Sciatic nerve (tissue), 2 donors: Measurements from ENCODE around the gene ZDHHC11B. TPM values are rescaled to one million over a fixed set of nuclear protein-coding genes. Genes with fewer than 3 reads are reported as not detected.
"Not testable (repeated sequence)": the region's sequence is repeated elsewhere in the genome, so short reads cannot be mapped to it uniquely, and the experiment has no call there.

Source experiments
- ATAC-seq: fragments of 200-7000 bp; cut with Tn5 transposase; one replicate; pipeline ENCODE4 v1.9.1; 2020; ENCODE audit warnings: mild to moderate bottlenecking, moderate library complexity
- DNase-seq: peaks from one replicate; pipeline ENCODE4 v3.0.0-alpha.2; 2020; ENCODE audit warnings: low spot score
- intact Hi-C: fragments of 100-400 bp; cut with DNase I; formaldehyde crosslinking; loops from one replicate; pipeline ENCODE4 v1.14.2; 2022
- total RNA-seq: library from RNA; stranded (reverse); fragmentation: NEBNext Ultra II Directional; extraction: Animal tissue kit (Norgen Biotek cat#: 25700); gene quantifications from one replicate; pipeline ENCODE4 v1.2.1, GENCODE V29; 2021
- donor health status: DM: no; HTN: no; CAD: no.
- donor health status: DM: no; HTN: no; CAD: no.

The ZDHHC11B gene
- total RNA-seq, 1 donor from 2014 or later: 1.9 TPM

- ATAC-seq, intact Hi-C loops: not testable (repeated sequence)
Observed at GRCh38 chr5:787857-788233, 3.3 kb upstream of the ZDHHC11B start.

GRCh38 chr5:787224-787856, 2.8 kb upstream of the ZDHHC11B start:
- not testable (repeated sequence) for ATAC-seq

More at GRCh38 chr5:787857-788233, 3.3 kb upstream of the ZDHHC11B start:
- not testable (repeated sequence) for DNase-seq

GRCh38 chr5:785181-785705, 714 bp upstream of the ZDHHC11B start:
- DNase-seq, ATAC-seq, intact Hi-C loops: not testable (repeated sequence)

More at GRCh38 chr5:787224-787856, 2.8 kb upstream of the ZDHHC11B start:
- intact Hi-C loops, DNase-seq: not testable (repeated sequence)

GRCh38 chr5:783881-784427, 575 bp downstream of the ZDHHC11B start:
- intact Hi-C loops, ATAC-seq: not testable (repeated sequence)
- DNase-seq: peak; percentile 67

GRCh38 chr5:783049-783802, 1.3 kb downstream of the ZDHHC11B start:
- DNase-seq, intact Hi-C loops: not testable (repeated sequence)

GRCh38 chr5:782356-782755, 2.2 kb downstream of the ZDHHC11B start:
- intact Hi-C loops, ATAC-seq: not testable (repeated sequence)

More at GRCh38 chr5:783049-783802, 1.3 kb downstream of the ZDHHC11B start:
- peak; percentile 87 for ATAC-seq

GRCh38 chr5:780571-780970, 4.0 kb downstream of the ZDHHC11B start:
- intact Hi-C loops, DNase-seq, ATAC-seq: not testable (repeated sequence)

More at GRCh38 chr5:782356-782755, 2.2 kb downstream of the ZDHHC11B start:
- DNase-seq: not testable (repeated sequence)

GRCh38 chr5:778967-779366, 5.6 kb downstream of the ZDHHC11B start:
- DNase-seq, ATAC-seq, intact Hi-C loops: not testable (repeated sequence)

GRCh38 chr5:778421-778820, 6.1 kb downstream of the ZDHHC11B start:
- DNase-seq, ATAC-seq, intact Hi-C loops: not testable (repeated sequence)

- intact Hi-C loops: no loop called here
- no peak for ATAC-seq
- DNase-seq: no peak
Observed at GRCh38 chr5:777756-778161, 6.8 kb downstream of the ZDHHC11B start.

GRCh38 chr5:776862-777711, 7.4 kb downstream of the ZDHHC11B start:
- ATAC-seq: no peak
- peak; percentile 63 for DNase-seq
- intact Hi-C loops: no loop called here

- ATAC-seq (no peak), DNase-seq (no peak)
- intact Hi-C loops: no loop called here
Observed at GRCh38 chr5:775961-776861, 8.3 kb downstream of the ZDHHC11B start.

- DNase-seq, intact Hi-C loops, ATAC-seq: not testable (repeated sequence)
Observed at GRCh38 chr5:775595-775960, 9.0 kb downstream of the ZDHHC11B start.

GRCh38 chr5:774854-775505, 9.5 kb downstream of the ZDHHC11B start:
- DNase-seq, ATAC-seq, intact Hi-C loops: not testable (repeated sequence)

GRCh38 chr5:774304-774703, 10.2 kb downstream of the ZDHHC11B start:
- DNase-seq: peak; percentile 59
- intact Hi-C loops, ATAC-seq: not testable (repeated sequence)

GRCh38 chr5:773517-774264, 10.8 kb downstream of the ZDHHC11B start:
- intact Hi-C loops: no loop called here
- ATAC-seq (no peak), DNase-seq (peak; percentile 56)
